ENCODE data around the gene FBN1. TPM values are rescaled to one million over a fixed set of nuclear protein-coding genes. Genes with fewer than 3 reads are reported as not detected.

Gene FBN1
- total and polyA plus RNA-seq, 10 of the 15 experiments (the other 5 are each of a cell fraction or from before 2014, with no cell fraction given): 2.2 to 15.3 (median 7.0) TPM

DNA sequence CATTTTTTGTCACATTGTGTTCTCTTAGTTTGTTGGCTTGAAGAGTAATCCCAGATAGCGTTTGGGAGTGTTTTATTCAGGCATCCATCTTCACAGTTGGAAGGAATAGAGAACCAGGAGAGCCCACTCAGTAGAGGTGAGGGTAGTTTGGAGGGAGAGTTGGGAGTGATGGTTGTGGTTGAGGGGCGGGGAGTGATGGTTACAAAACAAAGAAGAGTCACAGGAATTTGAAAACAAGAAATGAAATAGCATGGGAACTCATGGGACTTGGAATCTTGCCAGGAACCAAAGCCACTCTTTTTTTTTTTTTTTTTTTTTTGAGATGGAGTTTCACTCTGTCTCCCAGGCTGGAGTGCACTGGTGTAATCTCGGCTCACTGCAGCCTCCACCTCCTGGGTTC lies 278.0 kb downstream of the FBN1 start:
- ChIA-PET CTCF (no interaction called here), SMC1A (ENCODE audit: uncharacterized antibody, unreplicated experiment) (no interaction called here), RAD21 (ENCODE audit: unreplicated experiment) (no interaction called here), POLR2A (no interaction called here)
- no peak overlapping the region for H3K4me2 ChIP-seq (ENCODE audit: control insufficient read depth, insufficient read depth)
- intact Hi-C loops (cut with micrococcal nuclease; ENCODE audit: unreplicated experiment): no loop called here
- H3K4me3 ChIP-seq: no peak overlapping the region
- H3K36me3 ChIP-seq (ENCODE audit: control insufficient read depth in 2 of 2, insufficient read depth in 2 of 2, low read length in 1 of 2): no peaks in the 10 kb centered on the region
- no peaks in the 10 kb centered on the region for H3K4me1 ChIP-seq (ENCODE audit: control insufficient read depth, insufficient read depth, low read length)
- H3K9ac ChIP-seq (ENCODE audit: control insufficient read depth, insufficient read depth, low read length): no peak overlapping the region
- no peak overlapping the region for H2AFZ ChIP-seq (ENCODE audit: control insufficient read depth, low read depth, low read length)
- 0% methylated on average over 2 of the region's 3 CpGs for WGBS (ENCODE audit: insufficient coverage, insufficient replicate concordance, low lambda C conversion rate, missing lambda C conversion rate)
- DNase-seq (ENCODE audit: low read depth, low spot score) (no peak), ATAC-seq (no peak), FAIRE-seq (no peak)
- no peaks in the 10 kb centered on the region for H4K20me1 ChIP-seq (ENCODE audit: control insufficient read depth, insufficient read depth)
- no peaks in the 10 kb centered on the region for H3K9me3 ChIP-seq (replicated peaks; ENCODE audit: control insufficient read depth, insufficient read depth, low read length)
- in situ Hi-C loops (cut with MboI): loop anchor here (25.0 kb wide), 1 partner anchor 795 kb away; the partner anchor contains the start of genes COPS2 and GALK2
- no peaks in the 10 kb centered on the region for H3K27me3 ChIP-seq (replicated peaks in 1 of 2; ENCODE audit: control insufficient read depth in 2 of 2, insufficient read depth in 2 of 2, low read length in 1 of 2)
- H3K27ac ChIP-seq (ENCODE audit: control insufficient read depth, insufficient read depth): no peak overlapping the region
- no TSS peak for BruUV-seq (replicated peaks)
- H3K79me2 ChIP-seq (ENCODE audit: control insufficient read depth, insufficient read depth, low read length): no peaks in the 10 kb centered on the region
- no peak for TF ChIP-seq TCF3 (IDR thresholded peaks at IDR 0.05; ENCODE audit: borderline replicate concordance, insufficient read depth, low read depth, low read length)
- TF ChIP-seq, protein P1, sequence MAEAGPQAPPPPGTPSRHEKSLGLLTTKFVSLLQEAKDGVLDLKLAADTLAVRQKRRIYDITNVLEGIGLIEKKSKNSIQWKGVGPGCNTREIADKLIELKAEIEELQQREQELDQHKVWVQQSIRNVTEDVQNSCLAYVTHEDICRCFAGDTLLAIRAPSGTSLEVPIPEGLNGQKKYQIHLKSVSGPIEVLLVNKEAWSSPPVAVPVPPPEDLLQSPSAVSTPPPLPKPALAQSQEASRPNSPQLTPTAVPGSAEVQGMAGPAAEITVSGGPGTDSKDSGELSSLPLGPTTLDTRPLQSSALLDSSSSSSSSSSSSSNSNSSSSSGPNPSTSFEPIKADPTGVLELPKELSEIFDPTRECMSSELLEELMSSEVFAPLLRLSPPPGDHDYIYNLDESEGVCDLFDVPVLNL (IDR thresholded peaks at IDR 0.05; ENCODE audit: low read depth, low read length): no peak
- TF ChIP-seq RB1 (IDR thresholded peaks at IDR 0.05; ENCODE audit: borderline replicate concordance): no peak
- TF ChIP-seq SREBF2 (IDR thresholded peaks at IDR 0.05; ENCODE audit: low read length): no peak
- no peak for TF ChIP-seq DPF2 (IDR thresholded peaks at IDR 0.05)
- TF ChIP-seq, protein P2, sequence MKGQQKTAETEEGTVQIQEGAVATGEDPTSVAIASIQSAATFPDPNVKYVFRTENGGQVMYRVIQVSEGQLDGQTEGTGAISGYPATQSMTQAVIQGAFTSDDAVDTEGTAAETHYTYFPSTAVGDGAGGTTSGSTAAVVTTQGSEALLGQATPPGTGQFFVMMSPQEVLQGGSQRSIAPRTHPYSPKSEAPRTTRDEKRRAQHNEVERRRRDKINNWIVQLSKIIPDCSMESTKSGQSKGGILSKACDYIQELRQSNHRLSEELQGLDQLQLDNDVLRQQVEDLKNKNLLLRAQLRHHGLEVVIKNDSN (IDR thresholded peaks at IDR 0.05; ENCODE audit: borderline replicate concordance, extremely low read length, insufficient read depth, low read depth, low read length): no peak
- no peak for TF ChIP-seq TCF12 (IDR thresholded peaks at IDR 0.05; ENCODE audit: low read depth, low read length)
- TF ChIP-seq, protein P3, sequence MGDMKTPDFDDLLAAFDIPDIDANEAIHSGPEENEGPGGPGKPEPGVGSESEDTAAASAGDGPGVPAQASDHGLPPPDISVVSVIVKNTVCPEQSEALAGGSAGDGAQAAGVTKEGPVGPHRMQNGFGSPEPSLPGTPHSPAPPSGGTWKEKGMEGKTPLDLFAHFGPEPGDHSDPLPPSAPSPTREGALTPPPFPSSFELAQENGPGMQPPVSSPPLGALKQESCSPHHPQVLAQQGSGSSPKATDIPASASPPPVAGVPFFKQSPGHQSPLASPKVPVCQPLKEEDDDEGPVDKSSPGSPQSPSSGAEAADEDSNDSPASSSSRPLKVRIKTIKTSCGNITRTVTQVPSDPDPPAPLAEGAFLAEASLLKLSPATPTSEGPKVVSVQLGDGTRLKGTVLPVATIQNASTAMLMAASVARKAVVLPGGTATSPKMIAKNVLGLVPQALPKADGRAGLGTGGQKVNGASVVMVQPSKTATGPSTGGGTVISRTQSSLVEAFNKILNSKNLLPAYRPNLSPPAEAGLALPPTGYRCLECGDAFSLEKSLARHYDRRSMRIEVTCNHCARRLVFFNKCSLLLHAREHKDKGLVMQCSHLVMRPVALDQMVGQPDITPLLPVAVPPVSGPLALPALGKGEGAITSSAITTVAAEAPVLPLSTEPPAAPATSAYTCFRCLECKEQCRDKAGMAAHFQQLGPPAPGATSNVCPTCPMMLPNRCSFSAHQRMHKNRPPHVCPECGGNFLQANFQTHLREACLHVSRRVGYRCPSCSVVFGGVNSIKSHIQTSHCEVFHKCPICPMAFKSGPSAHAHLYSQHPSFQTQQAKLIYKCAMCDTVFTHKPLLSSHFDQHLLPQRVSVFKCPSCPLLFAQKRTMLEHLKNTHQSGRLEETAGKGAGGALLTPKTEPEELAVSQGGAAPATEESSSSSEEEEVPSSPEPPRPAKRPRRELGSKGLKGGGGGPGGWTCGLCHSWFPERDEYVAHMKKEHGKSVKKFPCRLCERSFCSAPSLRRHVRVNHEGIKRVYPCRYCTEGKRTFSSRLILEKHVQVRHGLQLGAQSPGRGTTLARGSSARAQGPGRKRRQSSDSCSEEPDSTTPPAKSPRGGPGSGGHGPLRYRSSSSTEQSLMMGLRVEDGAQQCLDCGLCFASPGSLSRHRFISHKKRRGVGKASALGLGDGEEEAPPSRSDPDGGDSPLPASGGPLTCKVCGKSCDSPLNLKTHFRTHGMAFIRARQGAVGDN (IDR thresholded peaks at IDR 0.05): no peak
- TF ChIP-seq, protein P4, sequence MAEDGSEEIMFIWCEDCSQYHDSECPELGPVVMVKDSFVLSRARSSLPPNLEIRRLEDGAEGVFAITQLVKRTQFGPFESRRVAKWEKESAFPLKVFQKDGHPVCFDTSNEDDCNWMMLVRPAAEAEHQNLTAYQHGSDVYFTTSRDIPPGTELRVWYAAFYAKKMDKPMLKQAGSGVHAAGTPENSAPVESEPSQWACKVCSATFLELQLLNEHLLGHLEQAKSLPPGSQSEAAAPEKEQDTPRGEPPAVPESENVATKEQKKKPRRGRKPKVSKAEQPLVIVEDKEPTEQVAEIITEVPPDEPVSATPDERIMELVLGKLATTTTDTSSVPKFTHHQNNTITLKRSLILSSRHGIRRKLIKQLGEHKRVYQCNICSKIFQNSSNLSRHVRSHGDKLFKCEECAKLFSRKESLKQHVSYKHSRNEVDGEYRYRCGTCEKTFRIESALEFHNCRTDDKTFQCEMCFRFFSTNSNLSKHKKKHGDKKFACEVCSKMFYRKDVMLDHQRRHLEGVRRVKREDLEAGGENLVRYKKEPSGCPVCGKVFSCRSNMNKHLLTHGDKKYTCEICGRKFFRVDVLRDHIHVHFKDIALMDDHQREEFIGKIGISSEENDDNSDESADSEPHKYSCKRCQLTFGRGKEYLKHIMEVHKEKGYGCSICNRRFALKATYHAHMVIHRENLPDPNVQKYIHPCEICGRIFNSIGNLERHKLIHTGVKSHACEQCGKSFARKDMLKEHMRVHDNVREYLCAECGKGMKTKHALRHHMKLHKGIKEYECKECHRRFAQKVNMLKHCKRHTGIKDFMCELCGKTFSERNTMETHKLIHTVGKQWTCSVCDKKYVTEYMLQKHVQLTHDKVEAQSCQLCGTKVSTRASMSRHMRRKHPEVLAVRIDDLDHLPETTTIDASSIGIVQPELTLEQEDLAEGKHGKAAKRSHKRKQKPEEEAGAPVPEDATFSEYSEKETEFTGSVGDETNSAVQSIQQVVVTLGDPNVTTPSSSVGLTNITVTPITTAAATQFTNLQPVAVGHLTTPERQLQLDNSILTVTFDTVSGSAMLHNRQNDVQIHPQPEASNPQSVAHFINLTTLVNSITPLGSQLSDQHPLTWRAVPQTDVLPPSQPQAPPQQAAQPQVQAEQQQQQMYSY (CRISPR knock-in tag; IDR thresholded peaks at IDR 0.05): no peak
- TF ChIP-seq HDGF (IDR thresholded peaks at IDR 0.05): no peak
- TF ChIP-seq EGR1 (IDR thresholded peaks at IDR 0.05; ENCODE audit: borderline replicate concordance in 1 of 2, low read depth in 2 of 2, low read length in 2 of 2): no peak
- no peak for TF ChIP-seq ZBED1 (IDR thresholded peaks at IDR 0.05; ENCODE audit: borderline replicate concordance)
